ENCODE data around the gene CASZ1. TPM values are rescaled to one million over a fixed set of nuclear protein-coding genes. Genes with fewer than 3 reads are reported as not detected.

The CASZ1 gene
- total and polyA plus RNA-seq, 5 donors from 2014 or later = 0.57 to 55.1 (median 1.1) TPM

DNA sequence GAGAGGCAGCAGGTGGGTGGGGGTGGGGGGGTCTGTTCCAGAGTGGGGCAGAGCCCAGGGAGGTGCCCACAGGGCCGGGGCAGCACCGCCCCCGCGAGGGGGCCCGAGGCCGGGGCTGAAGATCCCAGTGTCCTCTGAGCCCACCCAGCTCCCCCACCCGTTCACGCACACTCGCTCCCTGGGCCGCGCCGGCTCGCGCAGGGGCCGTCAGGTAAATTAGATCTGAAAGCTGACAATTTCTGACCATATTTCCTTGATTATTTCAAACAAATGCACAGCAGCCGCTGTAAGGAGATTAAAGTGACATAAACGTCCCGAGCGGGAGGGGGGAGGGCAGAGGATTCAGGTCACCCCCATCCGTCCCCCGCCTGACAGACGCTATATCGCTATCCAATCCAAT, 118.0 kb downstream of the CASZ1 start:
- H3K27ac ChIP-seq (ENCODE audit: insufficient read depth, low read length, poor library complexity, severe bottlenecking) = no peak overlapping the region
- H3K4me1 ChIP-seq (ENCODE audit: control insufficient read depth, insufficient read depth, low read length, poor library complexity, severe bottlenecking) = no peaks in the 10 kb centered on the region
- H3K27me3 ChIP-seq (ENCODE audit: control insufficient read depth, insufficient read depth, low read length) = no peaks in the 10 kb centered on the region
- DNase-seq (no peak), ATAC-seq (ENCODE audit: low read depth in 2 of 2) (no peak)
- peaks cover 0 to 23% (median 9%) of the 10 kb centered on the region in 4 donors for H3K4me1 Mint-ChIP-seq
- no peaks in the 10 kb centered on the region for H3K9me3 ChIP-seq (ENCODE audit: control insufficient read depth in 2 of 2, low read length in 2 of 2)
- H3K4me3 Mint-ChIP-seq = no peak overlapping the region
- no peak overlapping the region for H3K27ac Mint-ChIP-seq
- peaks cover 3% of the 10 kb centered on the region for H3K36me3 Mint-ChIP-seq
- H3K9me3 Mint-ChIP-seq = no peaks in the 10 kb centered on the region
- H3K27me3 Mint-ChIP-seq = no peaks in the 10 kb centered on the region
- H3K36me3 ChIP-seq (ENCODE audit: control insufficient read depth, insufficient read depth, low read length) = peaks cover 1% of the 10 kb centered on the region
- no peak overlapping the region for H3K4me3 ChIP-seq (ENCODE audit: low read depth, low read length)

DNA sequence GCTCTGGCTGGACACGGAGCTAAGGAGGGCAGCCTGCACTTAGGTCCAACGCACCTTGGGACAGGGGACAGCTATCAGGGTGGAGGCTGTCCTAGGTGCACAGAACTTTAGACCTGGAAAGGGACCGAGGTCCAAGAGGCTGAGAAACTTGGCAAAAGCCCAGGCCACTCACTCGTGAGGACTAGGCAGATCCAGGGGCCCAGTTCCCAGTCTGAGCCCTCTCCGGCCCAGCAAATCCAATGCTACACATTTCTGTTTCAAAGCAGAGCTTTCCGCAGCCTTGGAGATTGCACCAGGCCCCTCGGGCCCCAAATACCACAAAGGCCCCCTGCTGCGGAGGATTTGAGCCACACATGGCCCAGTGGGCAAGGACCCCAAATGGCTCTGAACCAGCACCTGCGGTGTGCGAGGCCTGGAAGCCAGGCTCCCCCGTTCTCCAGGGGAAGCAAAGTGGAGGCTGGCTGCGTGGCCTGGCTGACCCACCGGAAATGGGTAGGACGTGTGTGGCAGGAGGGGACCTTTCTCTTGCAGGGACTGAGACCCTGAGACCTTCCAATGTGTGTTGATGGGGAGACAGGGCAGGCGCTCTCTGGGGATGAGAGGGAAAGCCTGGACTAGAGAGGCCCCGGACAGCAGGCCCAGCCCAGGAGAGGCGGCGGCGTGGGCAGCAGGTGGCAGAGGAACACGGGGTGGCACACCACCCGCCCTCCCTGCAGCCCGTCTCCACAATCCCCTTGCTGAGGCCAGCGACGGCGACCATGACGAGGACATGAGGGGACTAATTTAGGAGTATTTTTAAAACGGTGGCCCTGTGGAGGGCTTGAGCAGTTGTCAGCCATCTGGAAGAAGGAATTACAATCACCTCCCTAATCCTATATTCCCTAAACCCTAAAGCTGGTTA, 118.7 kb downstream of the CASZ1 start:
- H3K27ac ChIP-seq (ENCODE audit: insufficient read depth, low read length, poor library complexity, severe bottlenecking) = no peak overlapping the region
- H3K4me3 ChIP-seq (ENCODE audit: low read depth, low read length) = no peak overlapping the region
- no peaks in the 10 kb centered on the region for H3K36me3 ChIP-seq (ENCODE audit: control insufficient read depth, insufficient read depth, low read length)
- no peaks in the 10 kb centered on the region for H3K4me1 ChIP-seq (ENCODE audit: control insufficient read depth, insufficient read depth, low read length, poor library complexity, severe bottlenecking)
- ATAC-seq (ENCODE audit: low read depth in 2 of 2) (no peak), DNase-seq (no peak)
- Mint-ChIP-seq H3K4me1 (peaks cover 0 to 18% (median 7%) of the 10 kb centered on the region in 4 donors), H3K27me3 (no peaks in the 10 kb centered on the region), H3K4me3 (no peak overlapping the region), H3K27ac (no peak overlapping the region), H3K36me3 (peaks cover 3% of the 10 kb centered on the region), H3K9me3 (no peaks in the 10 kb centered on the region)
- no peaks in the 10 kb centered on the region for H3K9me3 ChIP-seq (ENCODE audit: control insufficient read depth in 2 of 2, low read length in 2 of 2)
- H3K27me3 ChIP-seq (ENCODE audit: control insufficient read depth, insufficient read depth, low read length) = no peaks in the 10 kb centered on the region

DNA sequence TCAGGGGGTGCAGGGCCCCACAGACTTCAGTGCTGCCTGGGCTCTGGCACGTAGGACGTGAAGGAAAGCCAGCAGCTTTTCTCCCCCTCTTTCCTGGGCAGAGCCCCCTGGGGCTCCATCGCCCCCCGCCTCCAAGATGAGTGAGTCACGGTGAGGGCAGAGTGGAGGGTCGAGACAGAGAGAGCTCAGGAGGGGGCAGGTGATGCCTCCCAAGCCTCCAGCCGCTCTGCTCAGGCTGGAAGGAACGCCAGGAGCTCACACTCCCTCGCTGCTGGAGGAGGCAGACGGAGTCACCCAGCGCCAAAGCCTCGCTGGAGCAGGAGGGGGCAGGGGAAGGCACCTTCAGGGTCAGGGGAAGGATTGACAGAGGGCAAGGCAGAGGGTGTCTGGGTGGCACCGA, 119.5 kb downstream of the CASZ1 start:
- DNase-seq (no peak), ATAC-seq (ENCODE audit: low read depth in 2 of 2) (no peak)
- peaks cover 0 to 14% (median 8%) of the 10 kb centered on the region in 4 donors for H3K4me1 Mint-ChIP-seq
- H3K27me3 ChIP-seq (ENCODE audit: control insufficient read depth, insufficient read depth, low read length) = no peaks in the 10 kb centered on the region
- H3K27ac ChIP-seq (ENCODE audit: insufficient read depth, low read length, poor library complexity, severe bottlenecking) = no peak overlapping the region
- H3K36me3 ChIP-seq (ENCODE audit: control insufficient read depth, insufficient read depth, low read length) = no peaks in the 10 kb centered on the region
- no peak overlapping the region for H3K4me3 ChIP-seq (ENCODE audit: low read depth, low read length)
- H3K36me3 Mint-ChIP-seq = peaks cover 3% of the 10 kb centered on the region
- H3K9me3 Mint-ChIP-seq = no peaks in the 10 kb centered on the region
- no peaks in the 10 kb centered on the region for H3K9me3 ChIP-seq (ENCODE audit: control insufficient read depth in 2 of 2, low read length in 2 of 2)
- no peaks in the 10 kb centered on the region for H3K4me1 ChIP-seq (ENCODE audit: control insufficient read depth, insufficient read depth, low read length, poor library complexity, severe bottlenecking)
- H3K27ac Mint-ChIP-seq = peak overlapping the region in 1 of 3 donors; percentile 71
- no peak overlapping the region for H3K4me3 Mint-ChIP-seq
- H3K27me3 Mint-ChIP-seq = no peaks in the 10 kb centered on the region

DNA sequence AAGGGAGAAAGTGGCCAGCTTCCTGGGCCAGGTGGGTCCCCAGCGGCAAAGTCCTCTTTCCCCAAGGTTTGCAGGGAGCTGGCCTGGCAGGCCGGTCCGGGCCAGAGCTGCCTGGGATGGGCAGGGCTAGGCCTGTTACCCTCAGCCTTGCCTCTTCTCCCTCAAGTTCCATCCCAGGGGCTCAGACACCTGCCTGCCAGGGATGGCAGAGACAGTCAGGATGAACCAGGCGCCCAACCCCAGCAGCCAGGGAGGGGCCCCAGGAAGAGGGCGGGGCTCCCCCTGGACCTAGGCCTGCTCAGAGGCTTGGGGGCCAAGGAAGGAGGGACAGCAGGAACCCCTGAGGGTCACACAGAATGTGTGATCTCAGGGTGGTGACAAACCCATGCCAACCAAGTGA, 120.6 kb downstream of the CASZ1 start:
- Histone ChIP-seq H3K27ac (ENCODE audit: insufficient read depth, low read length, poor library complexity, severe bottlenecking) (no peak overlapping the region), H3K4me1 (ENCODE audit: control insufficient read depth, insufficient read depth, low read length, poor library complexity, severe bottlenecking) (no peaks in the 10 kb centered on the region), H3K36me3 (ENCODE audit: control insufficient read depth, insufficient read depth, low read length) (no peaks in the 10 kb centered on the region), H3K9me3 (ENCODE audit: control insufficient read depth in 2 of 2, low read length in 2 of 2) (no peaks in the 10 kb centered on the region), H3K27me3 (ENCODE audit: control insufficient read depth, insufficient read depth, low read length) (no peaks in the 10 kb centered on the region), H3K4me3 (ENCODE audit: low read depth, low read length) (no peak overlapping the region)
- H3K4me1 Mint-ChIP-seq = peaks cover 0 to 8% (median 7%) of the 10 kb centered on the region in 4 donors
- H3K4me3 Mint-ChIP-seq = no peak overlapping the region
- H3K27me3 Mint-ChIP-seq = no peaks in the 10 kb centered on the region
- no peak for ATAC-seq (ENCODE audit: low read depth in 2 of 2)
- no peaks in the 10 kb centered on the region for H3K9me3 Mint-ChIP-seq
- no peak for DNase-seq
- H3K36me3 Mint-ChIP-seq = no peaks in the 10 kb centered on the region
- no peak overlapping the region for H3K27ac Mint-ChIP-seq

DNA sequence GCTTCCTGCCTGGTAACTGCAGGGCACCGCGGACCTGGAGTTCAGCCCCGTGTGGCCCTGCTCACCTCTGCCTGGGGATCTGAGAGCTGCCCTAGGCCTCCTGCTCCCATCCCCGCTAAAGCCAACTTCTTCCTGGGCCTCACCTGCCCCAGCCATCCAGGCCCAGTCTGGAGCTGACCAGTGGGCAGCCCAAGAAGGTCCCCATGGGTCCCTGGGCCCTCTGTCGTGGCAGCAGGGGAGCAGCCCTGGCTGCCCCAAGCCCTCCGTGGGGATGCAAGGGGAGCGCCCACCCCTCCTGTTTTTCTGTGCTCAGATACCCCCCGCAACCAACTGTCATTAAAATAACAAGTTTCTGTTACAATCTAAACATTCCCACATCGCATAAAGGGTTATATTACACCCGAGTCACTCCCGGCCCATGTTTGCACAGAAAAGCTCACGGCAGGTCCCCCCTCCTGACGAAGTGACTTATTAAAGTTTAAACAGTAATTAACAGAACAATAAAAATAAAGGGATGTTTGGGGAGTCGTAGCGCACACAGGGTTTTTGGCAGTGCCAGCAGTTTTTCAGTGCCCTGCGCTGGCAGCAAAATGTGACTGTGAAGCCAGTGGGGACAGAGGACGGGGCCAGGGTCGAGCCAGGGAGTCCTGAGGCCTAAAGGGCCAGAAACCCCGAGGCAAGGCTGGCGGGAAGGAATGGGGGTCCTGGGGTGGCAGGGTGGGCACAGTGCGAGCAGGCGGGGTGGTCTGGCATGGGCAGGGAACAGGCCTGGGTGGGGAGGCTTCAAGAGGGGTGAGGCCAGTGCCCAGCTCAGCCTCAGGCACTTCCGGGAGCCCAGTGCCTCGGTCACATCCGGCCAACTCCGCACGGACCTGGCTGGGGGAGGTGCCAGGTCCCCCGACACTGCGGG, 121.5 kb downstream of the CASZ1 start:
- H3K36me3 Mint-ChIP-seq = no peaks in the 10 kb centered on the region
- Histone ChIP-seq H3K27me3 (ENCODE audit: control insufficient read depth, insufficient read depth, low read length) (no peaks in the 10 kb centered on the region), H3K36me3 (ENCODE audit: control insufficient read depth, insufficient read depth, low read length) (no peaks in the 10 kb centered on the region), H3K27ac (ENCODE audit: insufficient read depth, low read length, poor library complexity, severe bottlenecking) (no peak overlapping the region), H3K4me3 (ENCODE audit: low read depth, low read length) (no peak overlapping the region), H3K9me3 (ENCODE audit: control insufficient read depth in 2 of 2, low read length in 2 of 2) (no peaks in the 10 kb centered on the region), H3K4me1 (ENCODE audit: control insufficient read depth, insufficient read depth, low read length, poor library complexity, severe bottlenecking) (no peaks in the 10 kb centered on the region)
- H3K4me1 Mint-ChIP-seq = peaks cover 0 to 8% (median 7%) of the 10 kb centered on the region in 4 donors
- H3K9me3 Mint-ChIP-seq = no peaks in the 10 kb centered on the region
- DNase-seq = no peak
- H3K27ac Mint-ChIP-seq = no peak overlapping the region
- H3K4me3 Mint-ChIP-seq = no peak overlapping the region
- no peaks in the 10 kb centered on the region for H3K27me3 Mint-ChIP-seq
- ATAC-seq (ENCODE audit: low read depth in 2 of 2) = no peak

DNA sequence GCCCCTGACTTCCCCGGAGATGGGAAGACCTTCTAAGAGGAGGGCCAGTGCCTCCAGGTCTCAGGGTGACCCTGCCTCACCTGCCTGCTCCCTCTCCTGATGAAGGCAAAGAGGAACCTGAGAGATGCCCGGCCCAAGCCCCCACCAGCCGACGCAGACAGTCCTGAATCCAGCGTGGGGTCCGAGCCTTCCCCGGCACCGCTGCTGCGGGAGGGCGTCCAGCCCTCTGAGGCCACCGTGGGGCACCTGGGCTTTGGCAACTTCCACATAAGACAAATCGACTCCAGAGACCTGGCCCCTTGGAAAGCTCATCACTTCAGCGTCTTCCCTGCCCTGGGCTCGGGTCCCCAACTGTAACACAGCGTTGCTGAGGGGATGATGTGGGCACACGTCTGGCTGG, 122.2 kb downstream of the CASZ1 start:
- Mint-ChIP-seq H3K4me3 (no peak overlapping the region), H3K36me3 (no peaks in the 10 kb centered on the region), H3K4me1 (peaks cover 0 to 8% (median 3%) of the 10 kb centered on the region in 4 donors), H3K27me3 (no peaks in the 10 kb centered on the region), H3K27ac (no peak overlapping the region), H3K9me3 (no peaks in the 10 kb centered on the region)
- no peak overlapping the region for H3K27ac ChIP-seq (ENCODE audit: insufficient read depth, low read length, poor library complexity, severe bottlenecking)
- H3K4me1 ChIP-seq (ENCODE audit: control insufficient read depth, insufficient read depth, low read length, poor library complexity, severe bottlenecking) = no peaks in the 10 kb centered on the region
- no peak for ATAC-seq (ENCODE audit: low read depth in 2 of 2)
- H3K36me3 ChIP-seq (ENCODE audit: control insufficient read depth, insufficient read depth, low read length) = no peaks in the 10 kb centered on the region
- no peaks in the 10 kb centered on the region for H3K27me3 ChIP-seq (ENCODE audit: control insufficient read depth, insufficient read depth, low read length)
- H3K9me3 ChIP-seq (ENCODE audit: control insufficient read depth in 2 of 2, low read length in 2 of 2) = no peaks in the 10 kb centered on the region
- no peak for DNase-seq
- no peak overlapping the region for H3K4me3 ChIP-seq (ENCODE audit: low read depth, low read length)

DNA sequence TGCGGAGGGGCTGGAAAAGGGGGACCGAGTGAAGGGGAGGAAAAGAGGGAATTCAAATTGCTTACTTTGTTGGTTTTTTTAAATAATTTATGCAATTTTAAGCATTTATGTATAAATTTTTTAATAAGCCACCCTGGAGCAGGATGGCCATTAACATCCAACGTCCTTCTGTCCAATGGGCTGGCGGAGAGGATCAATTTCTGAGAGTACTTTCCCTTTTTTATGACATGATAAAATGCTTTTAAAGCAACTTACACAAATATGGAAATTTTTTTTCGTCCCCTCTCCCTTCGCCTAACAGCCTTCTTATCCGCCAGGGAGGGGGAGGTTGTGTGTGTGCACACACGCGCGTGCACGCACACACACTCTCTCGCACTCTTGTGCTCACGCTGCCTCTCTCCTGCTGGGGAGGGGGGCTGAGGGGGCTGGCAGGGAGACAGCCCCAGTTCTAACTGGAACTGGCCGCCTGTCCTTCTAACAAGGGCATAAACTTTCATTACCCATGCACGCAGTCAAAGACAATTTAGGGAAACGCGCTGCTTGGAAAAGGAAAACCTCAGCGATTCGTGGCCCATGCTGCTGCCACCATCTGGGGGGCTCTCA, 123.2 kb downstream of the CASZ1 start:
- H3K27me3 ChIP-seq (ENCODE audit: control insufficient read depth, insufficient read depth, low read length) = no peaks in the 10 kb centered on the region
- H3K27ac ChIP-seq (ENCODE audit: insufficient read depth, low read length, poor library complexity, severe bottlenecking) = no peak overlapping the region
- no peaks in the 10 kb centered on the region for H3K36me3 Mint-ChIP-seq
- no peaks in the 10 kb centered on the region for H3K9me3 Mint-ChIP-seq
- no peaks in the 10 kb centered on the region for H3K36me3 ChIP-seq (ENCODE audit: control insufficient read depth, insufficient read depth, low read length)
- H3K4me3 ChIP-seq (ENCODE audit: low read depth, low read length) = no peak overlapping the region
- no peak overlapping the region for H3K4me3 Mint-ChIP-seq
- no peaks in the 10 kb centered on the region for H3K9me3 ChIP-seq (ENCODE audit: control insufficient read depth in 2 of 2, low read length in 2 of 2)
- no peak for ATAC-seq (ENCODE audit: low read depth in 2 of 2)
- no peaks in the 10 kb centered on the region for H3K4me1 ChIP-seq (ENCODE audit: control insufficient read depth, insufficient read depth, low read length, poor library complexity, severe bottlenecking)
- no peak for DNase-seq
- peaks cover 0 to 8% (median 2%) of the 10 kb centered on the region in 4 donors for H3K4me1 Mint-ChIP-seq
- no peaks in the 10 kb centered on the region for H3K27me3 Mint-ChIP-seq
- H3K27ac Mint-ChIP-seq = no peak overlapping the region

Data from CD4-positive, CD25-positive, alpha-beta regulatory T cell (primary cell).